CD4-positive, alpha-beta T cell (primary cell): ENCODE results near the gene NOS1AP. TPM values are rescaled to one million over a fixed set of nuclear protein-coding genes. Genes with fewer than 3 reads are reported as not detected.
"Not testable (repeated sequence)": the region's sequence is repeated elsewhere in the genome, so short reads cannot be mapped to it uniquely, and the experiment has no call there.

Experiments
- ATAC-seq: fragments of 200-7000 bp; cut with Tn5 transposase; one replicate; pipeline ENCODE4 v1.10.0; 2022; ENCODE audit warnings: mild to moderate bottlenecking; ENCODE audit not compliant: poor library complexity
- CTCF ChIA-PET: fragments of 350-600 bp; sonication (Branson Sonifier 250); formaldehyde crosslinking; loops from one replicate; lab custom pipeline; 2021; ENCODE audit warnings: antibody characterized with exemption, inconsistent platforms; lab: Charles Lee
- POLR2A ChIA-PET: fragments of 350-600 bp; sonication (Branson Sonifier 250); formaldehyde crosslinking; loops from one replicate; lab custom pipeline; 2021; ENCODE audit warnings: antibody characterized with exemption, inconsistent platforms; lab: Charles Lee
- DNase-seq, 14 experiments: peaks; one replicate each; pipeline ENCODE4 v3.0.0-alpha.2; 2013 to 2020; ENCODE audit warnings: mixed read lengths in 2 of 14
- H3K27ac ChIP-seq, 2 donors: one replicate each; pipeline versions ENCODE4 v1.5.1 to v1.7.0; 2013; ENCODE audit warnings: low read length in 2 of 2, low read depth in 1 of 2, mild to moderate bottlenecking in 1 of 2
- H3K27me3 ChIP-seq, 2 experiments: 1 replicate in 1 of 2; 2 replicates in 1 of 2; pipeline versions ENCODE4 v1.6.1 to v1.7.0; 2013; ENCODE audit warnings: low read length in 2 of 2, control low read depth in 1 of 2, mild to moderate bottlenecking in 1 of 2, moderate library complexity in 1 of 2; ENCODE audit not compliant: insufficient read depth in 2 of 2, control insufficient read depth in 1 of 2
- H3K36me3 ChIP-seq: one replicate; pipeline ENCODE4 v1.6.1; 2013; ENCODE audit warnings: low read length, control low read depth; ENCODE audit not compliant: insufficient read depth
- H3K4me1 ChIP-seq: one replicate; pipeline ENCODE4 v1.6.1; 2013; ENCODE audit warnings: low read length, control low read depth; ENCODE audit not compliant: insufficient read depth
- H3K4me3 ChIP-seq: one replicate; pipeline ENCODE4 v1.5.1; 2013; ENCODE audit warnings: mild to moderate bottlenecking, low read length, moderate library complexity
- H3K9me3 ChIP-seq, 2 experiments: 1 replicate in 1 of 2; 2 replicates in 1 of 2; pipeline versions ENCODE4 v1.6.1 to v1.7.0; 2013; ENCODE audit warnings: low read length in 2 of 2, mild to moderate bottlenecking in 2 of 2, control low read depth in 1 of 2, moderate library complexity in 1 of 2; ENCODE audit not compliant: control insufficient read depth in 1 of 2, insufficient read depth in 1 of 2
- H3K27ac Mint-ChIP-seq: one replicate; pipeline ENCODE4 v1.8.0; 2020; ENCODE audit warnings: mixed read lengths
- H3K27me3 Mint-ChIP-seq: one replicate; pipeline ENCODE4 v1.8.0; 2021; ENCODE audit warnings: mixed read lengths
- H3K36me3 Mint-ChIP-seq: one replicate; pipeline ENCODE4 v1.8.0; 2021; ENCODE audit warnings: low read depth, mixed read lengths
- H3K4me1 Mint-ChIP-seq: one replicate; pipeline ENCODE4 v1.8.0; 2021; ENCODE audit warnings: low read depth, mixed read lengths
- H3K4me3 Mint-ChIP-seq: one replicate; pipeline ENCODE4 v1.8.0; 2020; ENCODE audit warnings: mild to moderate bottlenecking, mixed read lengths
- H3K9me3 Mint-ChIP-seq: one replicate; pipeline ENCODE4 v1.8.0; 2020; ENCODE audit warnings: mixed read lengths
- intact Hi-C, 2 experiments: fragments of 100-400 bp; cut with DNase I in 1 of 2; cut with micrococcal nuclease in 1 of 2; formaldehyde crosslinking; loops; one replicate each; pipeline versions ENCODE4 v1.15.1 to v1.9.0; 2023 to 2025; cut with DNase I, micrococcal nuclease
- total RNA-seq, 174 experiments: library from RNA in 2 of 174; stranded (reverse) in 2 of 174; gene quantifications; one replicate each; pipeline ENCODE4 v1.2.3 and lab custom pipeline; 2021 to 2026
- TF ChIP-seq, protein P1 (sequence below): fragments of 200-600 bp; IDR thresholded peaks from one replicate; pipeline ENCODE4 v1.8.0; 2022; ENCODE audit warnings: antibody characterized with exemption, mild to moderate bottlenecking

NOS1AP gene
- total RNA-seq, 2 experiments from 2014 or later, result not detected

DNA sequence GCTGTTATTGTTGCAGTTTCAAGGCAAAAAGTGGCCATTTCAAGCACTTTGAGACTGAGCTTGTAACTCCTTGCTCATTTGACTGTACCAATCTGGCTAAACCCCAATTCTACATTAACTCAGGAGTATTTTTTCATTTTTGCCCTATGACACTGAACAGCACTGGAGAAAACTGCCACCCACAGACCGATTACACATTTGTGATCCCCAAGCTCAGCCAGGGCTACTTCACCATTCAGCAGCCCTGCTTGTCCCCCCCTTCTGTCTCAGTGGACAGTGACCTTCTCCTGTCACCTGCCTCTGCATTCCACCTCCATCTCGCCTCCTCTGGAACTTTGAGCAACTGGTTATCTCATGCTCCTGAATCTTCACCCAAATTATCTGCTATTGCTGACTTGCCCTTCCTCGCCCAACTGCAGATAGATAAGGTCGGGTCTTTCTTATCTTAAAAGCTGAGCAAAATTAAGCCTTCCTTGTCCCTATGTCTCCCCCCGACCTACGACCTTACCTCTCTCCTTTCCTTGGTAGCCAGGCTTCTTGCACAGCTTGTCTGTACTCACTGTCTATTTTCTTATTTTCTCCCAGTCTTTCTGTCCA is 281.9 kb downstream of the NOS1AP start:
- Histone ChIP-seq H3K9me3 (no peaks in the 10 kb centered on the region), H3K4me3 (no peak overlapping the region), H3K4me1 (no peaks in the 10 kb centered on the region), H3K36me3 (no peaks in the 10 kb centered on the region), H3K27me3 (peaks cover 0 to 3% of the 10 kb centered on the region in 2 experiments), H3K27ac (no peak overlapping the region)
- no peaks in the 10 kb centered on the region for H3K9me3 Mint-ChIP-seq
- no peak overlapping the region for H3K27ac Mint-ChIP-seq
- TF ChIP-seq, protein P1, sequence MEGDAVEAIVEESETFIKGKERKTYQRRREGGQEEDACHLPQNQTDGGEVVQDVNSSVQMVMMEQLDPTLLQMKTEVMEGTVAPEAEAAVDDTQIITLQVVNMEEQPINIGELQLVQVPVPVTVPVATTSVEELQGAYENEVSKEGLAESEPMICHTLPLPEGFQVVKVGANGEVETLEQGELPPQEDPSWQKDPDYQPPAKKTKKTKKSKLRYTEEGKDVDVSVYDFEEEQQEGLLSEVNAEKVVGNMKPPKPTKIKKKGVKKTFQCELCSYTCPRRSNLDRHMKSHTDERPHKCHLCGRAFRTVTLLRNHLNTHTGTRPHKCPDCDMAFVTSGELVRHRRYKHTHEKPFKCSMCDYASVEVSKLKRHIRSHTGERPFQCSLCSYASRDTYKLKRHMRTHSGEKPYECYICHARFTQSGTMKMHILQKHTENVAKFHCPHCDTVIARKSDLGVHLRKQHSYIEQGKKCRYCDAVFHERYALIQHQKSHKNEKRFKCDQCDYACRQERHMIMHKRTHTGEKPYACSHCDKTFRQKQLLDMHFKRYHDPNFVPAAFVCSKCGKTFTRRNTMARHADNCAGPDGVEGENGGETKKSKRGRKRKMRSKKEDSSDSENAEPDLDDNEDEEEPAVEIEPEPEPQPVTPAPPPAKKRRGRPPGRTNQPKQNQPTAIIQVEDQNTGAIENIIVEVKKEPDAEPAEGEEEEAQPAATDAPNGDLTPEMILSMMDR, result no peak
- H3K4me1 Mint-ChIP-seq, result no peaks in the 10 kb centered on the region
- peaks cover 5% of the 10 kb centered on the region for H3K27me3 Mint-ChIP-seq
- intact Hi-C loops, result no loop called here
- ATAC-seq (no peak), DNase-seq (no peak)
- H3K36me3 Mint-ChIP-seq, result no peaks in the 10 kb centered on the region
- H3K4me3 Mint-ChIP-seq, result no peak overlapping the region
- ChIA-PET CTCF (no interaction called here), POLR2A (no interaction called here)

DNA sequence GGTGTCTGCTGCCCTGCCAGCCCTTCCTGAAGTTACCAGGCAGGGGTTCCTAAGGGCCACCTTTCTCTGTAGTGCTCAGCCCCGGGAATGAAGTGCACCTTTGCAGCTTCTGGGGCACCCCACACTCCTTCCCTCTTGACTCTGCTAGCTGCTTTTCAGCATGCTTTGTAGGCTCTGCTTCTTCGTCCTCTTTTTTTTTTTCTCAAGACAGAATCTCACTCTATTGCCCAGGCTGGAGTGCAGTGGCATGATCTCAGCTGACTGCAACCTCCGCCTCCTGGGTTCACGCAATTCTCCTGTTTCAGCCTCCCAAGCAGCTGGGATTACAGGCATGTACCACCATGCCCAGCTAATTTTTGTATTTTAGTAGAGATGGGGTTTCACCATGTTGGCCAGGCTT is 282.4 kb downstream of the NOS1AP start:
- H3K27me3 ChIP-seq, H3K4me1 ChIP-seq, CTCF ChIA-PET, H3K4me3 ChIP-seq, H3K9me3 ChIP-seq, H3K4me3 Mint-ChIP-seq, POLR2A ChIA-PET, intact Hi-C loops, H3K27me3 Mint-ChIP-seq, H3K27ac ChIP-seq, DNase-seq, H3K36me3 ChIP-seq, H3K9me3 Mint-ChIP-seq, H3K4me1 Mint-ChIP-seq, H3K27ac Mint-ChIP-seq, ATAC-seq, H3K36me3 Mint-ChIP-seq: not testable (repeated sequence)

DNA sequence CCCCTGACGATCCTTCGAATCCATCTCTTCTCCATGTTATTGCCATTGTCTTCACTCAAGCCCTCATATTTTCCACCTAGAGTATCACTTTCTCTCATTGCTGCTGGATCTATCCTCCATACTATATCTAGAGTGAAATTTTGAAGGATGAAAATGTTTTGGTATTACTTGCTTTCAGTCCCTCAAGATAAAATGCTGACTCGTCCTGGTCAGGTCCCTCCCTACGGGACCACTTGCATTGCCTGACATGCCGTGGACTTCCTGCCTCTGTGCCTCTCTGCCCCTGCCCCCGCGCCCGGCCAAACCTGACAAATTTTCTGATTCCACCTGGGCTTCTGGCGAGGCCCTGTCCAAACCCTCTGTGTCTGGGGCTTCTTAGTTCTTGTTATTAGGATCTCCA is 283.6 kb downstream of the NOS1AP start:
- no peak overlapping the region for H3K27ac ChIP-seq
- H3K4me3 ChIP-seq, result no peak overlapping the region
- H3K4me3 Mint-ChIP-seq, result no peak overlapping the region
- no peak for DNase-seq
- no peaks in the 10 kb centered on the region for H3K4me1 Mint-ChIP-seq
- peaks cover 9% of the 10 kb centered on the region for H3K27me3 Mint-ChIP-seq
- no peak overlapping the region for H3K27ac Mint-ChIP-seq
- no peaks in the 10 kb centered on the region for H3K4me1 ChIP-seq
- POLR2A ChIA-PET, result no interaction called here
- no peaks in the 10 kb centered on the region for H3K9me3 ChIP-seq
- H3K9me3 Mint-ChIP-seq, result no peaks in the 10 kb centered on the region
- H3K36me3 ChIP-seq, result no peaks in the 10 kb centered on the region
- intact Hi-C loops, result no loop called here
- ATAC-seq, result no peak
- TF ChIP-seq, protein P1, result no peak
- CTCF ChIA-PET, result no interaction called here
- H3K36me3 Mint-ChIP-seq, result no peaks in the 10 kb centered on the region
- H3K27me3 ChIP-seq, result peaks cover 0 to 3% of the 10 kb centered on the region in 2 experiments

DNA sequence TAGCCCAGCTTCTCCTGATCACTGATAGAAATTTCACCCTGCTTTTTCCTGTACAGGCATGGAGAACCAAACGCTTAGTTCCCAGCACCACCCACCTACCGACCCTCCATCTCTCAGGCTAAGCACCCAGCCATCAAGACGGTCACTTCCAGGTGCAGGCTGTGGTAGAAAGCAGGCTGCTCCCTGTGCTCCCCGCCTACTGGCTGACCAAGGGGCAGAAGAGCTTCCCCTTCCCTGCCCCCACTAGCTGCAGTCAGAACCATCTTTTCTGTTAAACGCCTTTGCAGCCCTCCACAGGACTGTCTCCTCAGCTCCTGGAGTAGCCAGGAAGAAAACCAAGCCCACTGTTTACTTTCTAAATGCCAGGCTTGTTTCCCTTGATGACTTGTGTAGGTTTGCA is 284.2 kb downstream of the NOS1AP start:
- H3K9me3 Mint-ChIP-seq, result no peaks in the 10 kb centered on the region
- no peaks in the 10 kb centered on the region for H3K36me3 Mint-ChIP-seq
- Histone ChIP-seq H3K4me1 (no peaks in the 10 kb centered on the region), H3K9me3 (no peaks in the 10 kb centered on the region), H3K4me3 (no peak overlapping the region), H3K36me3 (no peaks in the 10 kb centered on the region), H3K27me3 (peaks cover 0 to 3% of the 10 kb centered on the region in 2 experiments), H3K27ac (no peak overlapping the region)
- H3K4me1 Mint-ChIP-seq, result no peaks in the 10 kb centered on the region
- peaks cover 13% of the 10 kb centered on the region for H3K27me3 Mint-ChIP-seq
- TF ChIP-seq, protein P1, result no peak
- POLR2A ChIA-PET, result no interaction called here
- DNase-seq (no peak), ATAC-seq (no peak)
- H3K4me3 Mint-ChIP-seq, result no peak overlapping the region
- intact Hi-C loops, result no loop called here
- H3K27ac Mint-ChIP-seq, result no peak overlapping the region
- CTCF ChIA-PET, result no interaction called here
